Esophagus squamous epithelium (tissue), 5 donors: ENCODE data around the gene GOLGA6D. TPM values are rescaled to one million over a fixed set of nuclear protein-coding genes. Genes with fewer than 3 reads are reported as not detected.
"Not testable (repeated sequence)": the region's sequence is repeated elsewhere in the genome, so short reads cannot be mapped to it uniquely, and the experiment has no call there.

ENCODE experiments used
- DNase-seq: peaks from one replicate; lab custom pipeline; 2025; lab: John Stamatoyannopoulos, UW
- H3K27ac ChIP-seq, 4 donors: fragments of 200-600 bp; sonication (generic); one replicate each; pipeline ENCODE4 v1.5.1; 2016 to 2019; ENCODE audit warnings: mild to moderate bottlenecking in 1 of 4
- H3K27me3 ChIP-seq, 4 donors: fragments of 200-600 bp; sonication (generic); 1 replicate in 3 of 4; 2 replicates in 1 of 4; pipeline versions ENCODE4 v1.5.1 to v1.6.0; 2017 to 2021; ENCODE audit warnings: antibody characterized with exemption in 1 of 4
- H3K36me3 ChIP-seq, 3 donors: fragments of 200-600 bp; sonication (generic); one replicate each; pipeline ENCODE4 v1.5.1; 2016 to 2019
- H3K4me1 ChIP-seq, 3 donors: fragments of 200-600 bp; sonication (generic); one replicate each; pipeline ENCODE4 v1.5.1; 2017 to 2019
- H3K4me3 ChIP-seq, 4 donors: fragments of 200-600 bp; sonication (generic); 1 replicate in 3 of 4; 2 replicates in 1 of 4; pipeline ENCODE4 v1.5.1; 2016 to 2019; ENCODE audit warnings: mild to moderate bottlenecking in 2 of 4, moderate library complexity in 1 of 4
- H3K9me3 ChIP-seq, 3 donors: fragments of 200-600 bp; sonication (generic); one replicate each; pipeline ENCODE4 v1.5.1; 2016 to 2019
- POLR2A ChIP-seq, 4 donors: fragments of 450-650 bp; IDR thresholded peaks; one replicate each; pipeline ENCODE4 v1.6.1; 2017; ENCODE audit warnings: antibody characterized with exemption in 4 of 4, mild to moderate bottlenecking in 4 of 4, moderate library complexity in 3 of 4
- WGBS, 2 donors: methylation state at CpG; one replicate each; pipeline ENCODE4 v1.1.5; 2018; 5-methylcytosine and 5-hydroxymethylcytosine counted together
- intact Hi-C: fragments of 100-400 bp; cut with DNase I; formaldehyde crosslinking; loops from one replicate; pipeline ENCODE4 v1.15.0; 2022
- total RNA-seq, 4 donors: library from RNA; depleted of rRNA; stranded (reverse); fragments of >200 nt; gene quantifications; one replicate each; pipeline ENCODE4 v1.1.0, GENCODE V29; 2016
- TF ChIP-seq, protein P1 (sequence below), 6 experiments: fragments of 450-650 bp in 4 of 6; fragments of 200-600 bp in 2 of 6; sonication (generic) in 2 of 6; IDR thresholded peaks; one replicate each; pipeline ENCODE4 v1.5.1; 2016 to 2019; ENCODE audit warnings: antibody characterized with exemption in 6 of 6, mild to moderate bottlenecking in 4 of 6, moderate library complexity in 4 of 6
- donor health status: DM: yes; HTN: yes; CAD: no.

The GOLGA6D gene
- total RNA-seq, 4 donors from 2014 or later = not detected

DNA sequence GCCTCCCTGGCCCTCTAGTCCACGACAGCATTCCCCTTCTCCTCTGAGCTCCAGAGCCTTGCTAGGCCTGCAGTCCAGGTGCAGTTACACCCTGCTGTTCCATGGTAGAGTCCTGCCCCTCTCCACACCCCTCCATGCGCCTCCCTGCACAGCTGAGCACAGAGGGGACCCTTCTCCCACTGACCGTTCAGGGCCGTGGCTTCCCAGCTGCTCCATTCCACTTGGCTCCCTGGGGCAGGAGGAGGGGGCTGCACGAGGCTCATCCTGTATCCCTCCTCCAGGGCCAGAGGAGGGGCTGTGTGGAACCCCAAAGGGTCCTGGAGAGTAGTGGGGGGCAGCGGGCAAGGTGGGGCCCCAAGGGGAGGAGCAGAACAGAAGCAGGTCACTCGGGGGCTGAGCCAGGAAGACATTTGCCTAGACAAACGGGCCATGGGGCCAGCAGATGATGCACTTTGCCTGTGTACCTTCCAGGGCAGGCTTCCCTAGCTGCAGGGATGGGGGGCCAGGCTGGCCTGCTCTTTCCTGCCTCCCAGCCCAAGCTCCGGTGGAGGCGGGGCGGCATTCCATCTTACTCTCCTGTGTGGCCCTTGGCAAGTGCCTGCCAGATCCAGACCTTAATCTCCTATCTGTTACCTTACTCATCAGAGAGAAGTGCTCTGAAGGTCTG, 45.2 kb upstream of the GOLGA6D start:
- DNase-seq = no peak
- H3K27me3 ChIP-seq = peaks cover 0 to 80% (median 0%) of the 10 kb centered on the region in 4 donors

DNA sequence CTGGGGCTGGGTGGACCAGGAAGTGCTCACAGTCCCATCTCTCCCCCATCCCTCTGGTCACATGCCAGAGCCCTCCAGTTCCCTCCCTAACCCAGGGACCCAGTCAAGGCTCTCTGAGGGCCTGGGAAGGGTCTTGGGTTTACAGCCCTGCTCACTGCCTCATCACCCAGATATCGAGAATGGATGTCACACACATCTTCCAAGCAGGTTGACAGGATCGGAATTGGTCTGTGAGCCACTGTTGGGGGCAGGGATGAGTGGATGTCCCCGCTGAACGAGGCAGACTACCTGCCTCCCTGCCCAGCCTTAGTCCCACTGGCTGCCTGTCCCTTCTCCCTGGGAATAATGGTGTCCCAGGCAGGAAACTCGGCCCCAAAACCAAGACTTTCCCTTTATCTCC, 44.5 kb upstream of the GOLGA6D start:
- no peaks in the 10 kb centered on the region for H3K4me1 ChIP-seq
- no peak overlapping the region for H3K27ac ChIP-seq
- no peaks in the 10 kb centered on the region for H3K36me3 ChIP-seq
- H3K4me3 ChIP-seq = no peak overlapping the region
- peaks cover 0 to 73% (median 0%) of the 10 kb centered on the region in 4 donors for H3K27me3 ChIP-seq
- TF ChIP-seq, protein P1, sequence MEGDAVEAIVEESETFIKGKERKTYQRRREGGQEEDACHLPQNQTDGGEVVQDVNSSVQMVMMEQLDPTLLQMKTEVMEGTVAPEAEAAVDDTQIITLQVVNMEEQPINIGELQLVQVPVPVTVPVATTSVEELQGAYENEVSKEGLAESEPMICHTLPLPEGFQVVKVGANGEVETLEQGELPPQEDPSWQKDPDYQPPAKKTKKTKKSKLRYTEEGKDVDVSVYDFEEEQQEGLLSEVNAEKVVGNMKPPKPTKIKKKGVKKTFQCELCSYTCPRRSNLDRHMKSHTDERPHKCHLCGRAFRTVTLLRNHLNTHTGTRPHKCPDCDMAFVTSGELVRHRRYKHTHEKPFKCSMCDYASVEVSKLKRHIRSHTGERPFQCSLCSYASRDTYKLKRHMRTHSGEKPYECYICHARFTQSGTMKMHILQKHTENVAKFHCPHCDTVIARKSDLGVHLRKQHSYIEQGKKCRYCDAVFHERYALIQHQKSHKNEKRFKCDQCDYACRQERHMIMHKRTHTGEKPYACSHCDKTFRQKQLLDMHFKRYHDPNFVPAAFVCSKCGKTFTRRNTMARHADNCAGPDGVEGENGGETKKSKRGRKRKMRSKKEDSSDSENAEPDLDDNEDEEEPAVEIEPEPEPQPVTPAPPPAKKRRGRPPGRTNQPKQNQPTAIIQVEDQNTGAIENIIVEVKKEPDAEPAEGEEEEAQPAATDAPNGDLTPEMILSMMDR (IDR thresholded peaks at IDR 0.05) = no peak
- no peak for TF ChIP-seq POLR2A (IDR thresholded peaks at IDR 0.05)
- WGBS, 2 donors = 81 to 85% methylated on average over 5 of the region's 5 CpGs
- DNase-seq = no peak
- no peaks in the 10 kb centered on the region for H3K9me3 ChIP-seq
- intact Hi-C loops = loop anchor here (10.0 kb wide), 1 partner anchor 87 kb away; no protein-coding TSS in a partner anchor

More for the DNA sequence above, 45.2 kb upstream of the GOLGA6D start:
- TF ChIP-seq, protein P1 (IDR thresholded peaks at IDR 0.05) = no peak
- TF ChIP-seq POLR2A (IDR thresholded peaks at IDR 0.05) = no peak
- intact Hi-C loops = loop anchor here (10.0 kb wide), 1 partner anchor 87 kb away; no protein-coding TSS in a partner anchor
- WGBS, 2 donors = 60 to 70% methylated on average over 2 to 6 of the region's 11 CpGs
- no peak overlapping the region for H3K4me3 ChIP-seq
- H3K9me3 ChIP-seq = no peaks in the 10 kb centered on the region
- no peak overlapping the region for H3K27ac ChIP-seq
- H3K4me1 ChIP-seq = no peaks in the 10 kb centered on the region
- H3K36me3 ChIP-seq = no peaks in the 10 kb centered on the region

DNA sequence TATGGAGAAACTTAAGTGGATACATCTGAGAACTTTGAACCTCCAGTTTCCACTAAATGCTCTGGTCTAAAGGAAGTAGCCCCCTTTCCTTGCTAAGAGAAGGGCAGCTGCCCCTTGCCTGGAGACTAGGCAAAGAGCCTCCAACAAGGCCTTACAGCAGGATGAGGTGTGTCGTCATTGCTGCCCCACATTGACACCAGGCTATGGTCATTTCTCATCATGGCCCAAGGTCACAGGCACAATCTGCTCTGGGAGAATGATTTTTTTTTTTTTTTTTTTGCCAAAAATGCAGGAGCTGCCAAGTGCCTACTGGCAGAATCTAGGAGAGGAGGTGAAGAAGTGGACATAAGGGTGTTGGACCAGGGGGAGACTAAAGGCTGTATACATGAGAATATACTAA, 36.9 kb upstream of the GOLGA6D start:
- peaks cover 0 to 43% (median 0%) of the 10 kb centered on the region in 4 donors for H3K27me3 ChIP-seq
- WGBS, 2 donors = 100% methylated on average over 1 of the region's 1 CpG
- H3K9me3 ChIP-seq, intact Hi-C loops, H3K4me1 ChIP-seq, H3K27ac ChIP-seq, H3K4me3 ChIP-seq, DNase-seq, H3K36me3 ChIP-seq: not testable (repeated sequence)

DNA sequence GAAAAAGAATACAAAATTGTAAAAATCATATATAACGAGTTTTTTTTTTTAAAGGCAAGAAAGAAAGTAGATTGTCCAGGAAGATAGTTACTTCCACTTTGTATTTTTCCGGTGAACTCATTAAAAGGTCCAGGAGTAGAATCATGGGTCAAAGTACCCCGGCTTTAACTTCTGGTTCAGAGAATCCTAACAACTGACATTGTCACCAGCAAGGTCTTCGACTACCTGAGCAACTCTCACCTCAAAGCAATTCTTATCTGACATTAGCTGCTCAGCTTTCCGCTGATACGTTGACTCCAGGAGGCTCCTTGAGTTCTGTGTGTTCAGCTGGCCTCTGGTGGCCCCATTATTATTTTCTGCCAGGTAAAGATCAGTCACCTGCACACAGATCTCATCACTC, 33.6 kb upstream of the GOLGA6D start:
- H3K4me3 ChIP-seq, DNase-seq, H3K9me3 ChIP-seq, H3K4me1 ChIP-seq, H3K27ac ChIP-seq, H3K36me3 ChIP-seq, intact Hi-C loops: not testable (repeated sequence)
- H3K27me3 ChIP-seq = peaks cover 0 to 66% (median 0%) of the 10 kb centered on the region in 4 donors
- WGBS, 2 donors = 49 to 66% methylated on average over 6 of the region's 6 CpGs

DNA sequence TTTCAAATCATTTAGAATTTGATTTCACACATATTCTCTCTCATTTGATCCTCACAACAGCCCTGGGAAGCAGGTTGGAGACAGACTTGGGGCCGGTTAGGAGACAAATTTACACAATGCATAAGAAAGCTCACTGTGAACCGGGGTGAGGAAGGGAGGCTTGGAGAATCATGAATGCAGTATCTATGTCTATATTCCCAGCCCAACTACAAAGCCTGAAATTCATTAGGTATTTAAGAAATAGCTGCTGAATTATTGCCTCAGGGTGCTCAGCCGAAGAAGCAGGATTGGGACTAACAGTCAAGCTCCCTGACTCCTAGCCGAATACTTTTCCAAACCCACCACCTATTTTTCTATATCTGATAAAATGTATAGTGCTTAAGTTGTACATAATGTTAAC, 32.9 kb upstream of the GOLGA6D start:
- no peaks in the 10 kb centered on the region for H3K4me1 ChIP-seq

DNA sequence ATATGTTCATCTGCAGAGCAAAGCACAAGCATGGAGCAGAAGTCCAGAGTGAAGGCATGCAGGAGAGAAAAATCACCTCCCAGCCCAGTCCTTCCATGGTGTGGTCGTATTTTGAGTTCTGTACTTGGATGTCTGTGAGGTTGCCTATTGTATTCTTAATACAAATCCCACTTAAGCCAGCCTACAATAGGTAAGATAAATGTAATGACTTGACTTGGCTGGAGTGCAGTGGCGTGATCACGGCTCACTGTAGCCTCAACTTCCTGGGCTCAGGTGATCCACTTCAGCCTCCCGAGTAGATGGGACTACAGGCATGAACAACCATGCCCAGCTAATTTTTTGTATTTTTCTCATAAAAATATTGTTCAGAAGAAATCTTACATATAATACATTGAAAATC, 31.3 kb upstream of the GOLGA6D start:
- H3K4me1 ChIP-seq, intact Hi-C loops, H3K36me3 ChIP-seq, H3K9me3 ChIP-seq, H3K27ac ChIP-seq, H3K4me3 ChIP-seq, DNase-seq: not testable (repeated sequence)
- WGBS, 2 donors = 21 to 53% methylated on average over 4 of the region's 4 CpGs
- H3K27me3 ChIP-seq = peaks cover 0 to 66% (median 0%) of the 10 kb centered on the region in 4 donors

More for the DNA sequence above, 32.9 kb upstream of the GOLGA6D start:
- H3K27ac ChIP-seq = no peak overlapping the region
- no peak for DNase-seq
- intact Hi-C loops = no loop called here
- H3K36me3 ChIP-seq = no peaks in the 10 kb centered on the region
- H3K4me3 ChIP-seq = no peak overlapping the region
- 69 to 70% methylated on average over 4 of the region's 4 CpGs for WGBS, 2 donors
- TF ChIP-seq, protein P1 (IDR thresholded peaks at IDR 0.05) = no peak
- no peak for TF ChIP-seq POLR2A (IDR thresholded peaks at IDR 0.05)
- peaks cover 0 to 66% (median 0%) of the 10 kb centered on the region in 4 donors for H3K27me3 ChIP-seq
- no peaks in the 10 kb centered on the region for H3K9me3 ChIP-seq

DNA sequence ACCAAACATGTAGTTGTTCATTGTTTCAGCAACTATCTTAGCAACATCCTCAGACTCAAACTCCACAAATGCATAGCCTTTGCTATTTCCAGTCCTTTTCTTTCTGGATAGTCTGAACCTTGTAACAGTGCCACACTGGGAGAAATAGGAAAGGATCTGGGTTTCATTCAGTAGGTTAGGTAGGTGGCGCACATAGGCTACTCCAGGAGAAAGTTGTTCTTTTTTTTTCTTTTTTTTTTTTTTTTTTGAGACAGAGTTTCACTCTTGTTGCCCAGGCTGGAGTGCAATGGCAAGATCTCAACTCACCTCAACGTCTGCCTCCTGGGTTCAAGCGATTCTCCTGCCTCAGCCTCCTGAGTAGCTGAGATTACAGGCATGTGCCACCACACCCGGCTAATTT, 30.4 kb upstream of the GOLGA6D start:
- H3K4me1 ChIP-seq, DNase-seq, H3K27ac ChIP-seq, H3K4me3 ChIP-seq, H3K36me3 ChIP-seq, H3K9me3 ChIP-seq, intact Hi-C loops: not testable (repeated sequence)
- H3K27me3 ChIP-seq = peaks cover 0 to 58% (median 0%) of the 10 kb centered on the region in 4 donors
- WGBS, 2 donors = 77 to 78% methylated on average over 3 to 4 of the region's 4 CpGs

DNA sequence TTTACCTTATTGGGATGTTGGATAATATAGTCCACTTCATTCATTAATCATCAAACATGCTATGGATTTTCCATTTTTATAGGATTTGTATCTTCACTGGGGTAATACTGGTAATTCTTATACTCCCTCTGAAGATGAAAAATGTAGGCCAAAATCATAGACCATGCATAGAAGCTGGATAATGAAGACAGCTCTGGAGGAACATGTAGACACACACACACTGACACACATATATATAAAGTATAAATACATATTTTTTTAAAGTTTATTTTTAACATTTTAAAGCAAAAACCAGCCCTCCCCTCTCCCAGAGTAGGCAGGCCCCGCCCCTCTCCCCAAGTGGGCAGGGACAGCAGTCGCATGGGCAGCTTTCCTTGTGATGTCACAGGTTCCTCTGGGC, 24.6 kb upstream of the GOLGA6D start, which contains the start of gene GOLGA6C:
Gene GOLGA6C (plus strand): TSS at position 301 of the 400 bp plus-strand sequence. CDS start 265 bp downstream, outside the sequence.
- H3K9me3 ChIP-seq, H3K27me3 ChIP-seq, intact Hi-C loops, H3K4me1 ChIP-seq, H3K4me3 ChIP-seq, H3K27ac ChIP-seq, H3K36me3 ChIP-seq, DNase-seq: not testable (repeated sequence)
- WGBS, 2 donors = no CpG with 5 or more reads among the region's 2 CpGs

DNA sequence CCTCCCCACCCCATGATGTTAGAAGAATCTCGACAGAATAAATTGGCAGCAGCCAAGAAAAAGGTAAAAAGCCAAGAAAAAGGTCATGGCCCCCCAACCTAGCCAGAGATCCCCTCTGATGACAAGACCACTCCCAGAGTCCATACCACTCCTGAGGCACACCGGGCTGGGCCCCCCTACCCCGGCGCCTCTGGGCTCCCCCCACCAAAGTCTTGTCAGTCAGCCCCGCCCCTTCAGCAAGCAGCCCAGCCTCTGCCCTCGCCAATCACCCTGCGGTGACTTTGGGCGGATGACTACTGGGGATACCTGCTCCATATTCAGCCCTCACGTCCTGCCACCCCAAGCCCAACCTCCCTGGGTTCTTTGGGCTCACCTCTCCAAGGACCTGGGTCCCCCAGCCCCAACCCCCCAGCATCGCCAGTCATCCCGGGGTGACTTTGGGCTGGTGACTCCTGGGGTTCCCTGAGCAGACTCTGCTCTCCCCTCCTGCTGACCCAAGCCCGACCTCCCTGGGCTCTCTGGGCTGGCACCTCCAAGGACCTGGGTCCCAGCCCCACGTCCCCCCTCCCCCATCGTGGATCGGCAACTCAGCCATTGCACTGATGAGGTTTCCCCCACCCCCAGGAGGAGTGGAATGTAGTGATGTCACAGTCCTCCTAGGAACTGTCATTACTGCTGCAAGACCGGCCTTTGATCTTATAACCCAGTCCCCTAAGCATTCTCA, 23.9 kb upstream of the GOLGA6D start:
- H3K27me3 ChIP-seq, H3K36me3 ChIP-seq, intact Hi-C loops, DNase-seq, H3K4me1 ChIP-seq, H3K9me3 ChIP-seq, H3K27ac ChIP-seq, H3K4me3 ChIP-seq: not testable (repeated sequence)
- WGBS, 2 donors = 100% methylated on average over 1 of the region's 16 CpGs; no CpG with 5 or more reads in 1 of the 2 donors
